Heart left ventricle (tissue), 16 donors: ENCODE results near the gene FAAP100. TPM values are rescaled to one million over a fixed set of nuclear protein-coding genes. Genes with fewer than 3 reads are reported as not detected.
A peak's percentile ranks its signal among the peaks of the same experiment; 100 is the strongest.
"Not testable (repeated sequence)": the region's sequence is repeated elsewhere in the genome, so short reads cannot be mapped to it uniquely, and the experiment has no call there.

ENCODE experiments used
- ATAC-seq, 4 donors: fragments of 200-7000 bp; cut with Tn5 transposase; one replicate each; pipeline ENCODE4 v1.9.1; 2020 to 2022; ENCODE audit warnings: moderate library complexity in 4 of 4, mild to moderate bottlenecking in 3 of 4, moderate number of reproducible peaks in 1 of 4
- DNase-seq, 5 donors: peaks; one replicate each; pipeline ENCODE4 v3.0.0-alpha.2; 2020
- H3K27ac ChIP-seq, 12 donors: fragments of 200-600 bp; sonication (generic) in 4 of 12; one replicate each; pipeline versions ENCODE4 v1.5.0 to v1.8.0; 2016 to 2022; ENCODE audit warnings: mild to moderate bottlenecking in 2 of 12
- H3K27me3 ChIP-seq, 9 donors: fragments of 200-600 bp; sonication (generic) in 2 of 9; one replicate each; pipeline versions ENCODE4 v1.5.1 to v1.8.0; 2016 to 2022; ENCODE audit warnings: mild to moderate bottlenecking in 3 of 9
- H3K36me3 ChIP-seq, 9 donors: fragments of 200-600 bp; sonication (generic) in 2 of 9; one replicate each; pipeline versions ENCODE4 v1.5.0 to v1.8.0; 2018 to 2022; ENCODE audit warnings: mild to moderate bottlenecking in 2 of 9
- H3K4me1 ChIP-seq, 12 donors: fragments of 200-600 bp; sonication (generic) in 4 of 12; one replicate each; pipeline versions ENCODE4 v1.5.0 to v1.8.0; 2016 to 2022; ENCODE audit warnings: mild to moderate bottlenecking in 3 of 12
- H3K4me3 ChIP-seq, 12 donors: fragments of 200-600 bp; sonication (generic) in 4 of 12; one replicate each; pipeline versions ENCODE4 v1.5.0 to v1.8.0; 2017 to 2022; ENCODE audit warnings: mild to moderate bottlenecking in 9 of 12, moderate library complexity in 4 of 12
- H3K9me3 ChIP-seq, 12 donors: fragments of 200-600 bp; sonication (generic) in 4 of 12; one replicate each; pipeline versions ENCODE4 v1.5.0 to v1.8.0; 2016 to 2022; ENCODE audit warnings: mild to moderate bottlenecking in 1 of 12
- POLR2A ChIP-seq, 2 donors: fragments of 450-650 bp; IDR thresholded peaks; one replicate each; pipeline ENCODE4 v1.6.1; 2017; ENCODE audit warnings: antibody characterized with exemption in 2 of 2, mild to moderate bottlenecking in 2 of 2, moderate library complexity in 2 of 2
- WGBS, 4 donors: extraction: QIAGEN DNeasy Blood & Tissue Kit in 2 of 4; methylation state at CpG; one replicate each; pipeline versions ENCODE4 v1.1.5 to v1.1.7; 2013 to 2018; 5-methylcytosine and 5-hydroxymethylcytosine counted together
- intact Hi-C, 10 donors: fragments of 100-400 bp; cut with DNase I; formaldehyde crosslinking; loops; one replicate each; pipeline versions ENCODE4 v1.11.1 to v1.14.2; 2022
- polyA plus RNA-seq, 2 donors: library from polyadenylated mRNA; stranded (reverse); fragments of 200-250 nt; gene quantifications; one replicate each; pipeline ENCODE4 v1.2.3, GENCODE V29; 2013
- total RNA-seq, 9 donors: library from RNA; depleted of rRNA in 2 of 9; stranded (reverse); fragments of >200 nt in 2 of 9; fragmentation: NEBNext Ultra II Directional in 3 of 9; extraction: Animal tissue kit (Norgen Biotek cat#: 25700) in 3 of 9; gene quantifications; one replicate each; pipeline versions ENCODE4 v1.1.0 to v1.2.4, GENCODE V29; 2016 to 2023
- TF ChIP-seq, protein P1 (sequence below), 12 donors: fragments of 200-600 bp; sonication (generic) in 4 of 12; IDR thresholded peaks; one replicate each; pipeline versions ENCODE4 v1.5.0 to v1.8.0; 2018 to 2022; ENCODE audit warnings: antibody characterized with exemption in 12 of 12, mild to moderate bottlenecking in 5 of 12
- donor health status: ischemic (EF 13 %, LVEDD 7.1; RV severe dilation, severe dysfunction).
- donor health status: healthy with polysubstance abuse.
- donor health status: DM: no; HTN: yes; CAD: no.
- donor health status: DM: no; HTN: no; CAD: no.
- donor health status: ischemic (EF 25% LVEDD 6.9; RV normal size, moderate dysfunction).
- donor health status: ischemic (EF 25% LVEDD 5.7; RV mildly dilated, moderate dysfunction).
- donor health status: healthy.
- donor health status: DM: yes; HTN: yes; CAD: no.
- donor health status: ischemic (EF 35%, LVEDD 5.7; RV mildly dilated, moderate dysfunction).
- donor health status: nonischemic (EF 11% LVEDD 7.7; RV severe dilation, severe dysfunction).
- donor health status: DM: yes; HTN: yes; CAD: no.
- donor health status: PGD.
- donor health status: ischemic (EF 29% LVEDD 5.4; RV normal size, mild dysfunction).
- donor health status: nonischemic (EF 23%, LVEDD 6.1; RV moderate dilation, normal function).

Gene FAAP100
- total and polyA plus RNA-seq, 11 donors, result 10.1 to 21.6 (median 16.6) TPM

DNA sequence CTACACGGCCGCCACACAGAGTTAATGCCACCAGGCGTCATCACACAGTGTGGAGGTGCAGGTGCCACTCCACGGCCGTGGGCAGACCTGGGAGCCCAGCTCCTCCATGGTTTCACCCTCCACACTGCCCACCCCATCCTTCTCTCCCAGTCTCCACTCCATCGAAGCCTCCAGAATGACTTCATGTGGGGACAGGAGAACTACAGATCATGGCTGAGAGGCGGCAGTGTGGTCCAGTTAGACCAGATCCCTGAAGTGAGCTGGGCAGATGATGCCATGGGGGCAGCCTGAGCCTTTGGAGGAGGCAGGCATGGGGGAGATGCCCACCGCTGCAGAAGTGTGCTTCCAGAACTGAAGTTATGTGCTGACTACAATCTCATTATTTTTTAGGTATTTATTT is 38.0 kb upstream of the FAAP100 start:
- no peak for TF ChIP-seq POLR2A (IDR thresholded peaks at IDR 0.05)
- TF ChIP-seq, protein P1, sequence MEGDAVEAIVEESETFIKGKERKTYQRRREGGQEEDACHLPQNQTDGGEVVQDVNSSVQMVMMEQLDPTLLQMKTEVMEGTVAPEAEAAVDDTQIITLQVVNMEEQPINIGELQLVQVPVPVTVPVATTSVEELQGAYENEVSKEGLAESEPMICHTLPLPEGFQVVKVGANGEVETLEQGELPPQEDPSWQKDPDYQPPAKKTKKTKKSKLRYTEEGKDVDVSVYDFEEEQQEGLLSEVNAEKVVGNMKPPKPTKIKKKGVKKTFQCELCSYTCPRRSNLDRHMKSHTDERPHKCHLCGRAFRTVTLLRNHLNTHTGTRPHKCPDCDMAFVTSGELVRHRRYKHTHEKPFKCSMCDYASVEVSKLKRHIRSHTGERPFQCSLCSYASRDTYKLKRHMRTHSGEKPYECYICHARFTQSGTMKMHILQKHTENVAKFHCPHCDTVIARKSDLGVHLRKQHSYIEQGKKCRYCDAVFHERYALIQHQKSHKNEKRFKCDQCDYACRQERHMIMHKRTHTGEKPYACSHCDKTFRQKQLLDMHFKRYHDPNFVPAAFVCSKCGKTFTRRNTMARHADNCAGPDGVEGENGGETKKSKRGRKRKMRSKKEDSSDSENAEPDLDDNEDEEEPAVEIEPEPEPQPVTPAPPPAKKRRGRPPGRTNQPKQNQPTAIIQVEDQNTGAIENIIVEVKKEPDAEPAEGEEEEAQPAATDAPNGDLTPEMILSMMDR (IDR thresholded peaks at IDR 0.05), result no peak
- intact Hi-C loops, result no loop called here
- peak in 1 of 5 donors; percentile 6 for DNase-seq
- peaks cover 0 to 15% (median 0%) of the 10 kb centered on the region in 12 donors for H3K4me1 ChIP-seq
- no peak overlapping the region for H3K4me3 ChIP-seq
- H3K27me3 ChIP-seq, result no peaks in the 10 kb centered on the region
- ATAC-seq, result no peak
- WGBS, 4 donors, result 91 to 96% (median 93%) methylated on average over 8 of the region's 8 CpGs
- H3K27ac ChIP-seq, result no peak overlapping the region
- H3K9me3 ChIP-seq, result no peaks in the 10 kb centered on the region
- peaks cover 0 to 100% (median 99%) of the 10 kb centered on the region in 9 donors for H3K36me3 ChIP-seq

DNA sequence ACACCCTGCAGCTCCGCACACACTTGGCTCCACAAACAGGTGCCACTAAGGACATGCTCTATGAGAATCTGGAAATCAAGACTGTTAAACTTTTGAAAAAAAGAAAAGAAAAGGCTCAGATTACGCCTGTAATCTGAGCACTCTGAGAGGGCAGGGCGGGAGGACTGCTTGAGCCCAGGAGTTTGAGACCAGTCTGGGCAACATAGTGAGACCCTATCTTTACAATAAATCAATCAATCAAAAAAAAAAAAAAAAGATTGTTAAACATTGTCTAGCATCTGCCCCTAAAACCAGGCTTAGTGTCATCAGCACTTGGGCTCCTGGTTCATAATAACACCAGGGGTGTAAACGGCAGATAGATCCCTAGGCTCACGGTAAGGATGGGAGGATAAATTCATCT is 37.5 kb upstream of the FAAP100 start:
- intact Hi-C loops, result no loop called here
- Histone ChIP-seq H3K27me3 (no peaks in the 10 kb centered on the region), H3K9me3 (no peaks in the 10 kb centered on the region), H3K4me3 (no peak overlapping the region), H3K27ac (no peak overlapping the region), H3K4me1 (peaks cover 0 to 15% (median 0%) of the 10 kb centered on the region in 12 donors), H3K36me3 (peaks cover 0 to 100% (median 99%) of the 10 kb centered on the region in 9 donors)
- WGBS, 4 donors, result 90 to 95% (median 93%) methylated on average over 5 of the region's 5 CpGs
- TF ChIP-seq, protein P1 (IDR thresholded peaks at IDR 0.05), result no peak
- TF ChIP-seq POLR2A (IDR thresholded peaks at IDR 0.05), result no peak
- DNase-seq (no peak), ATAC-seq (no peak)

DNA sequence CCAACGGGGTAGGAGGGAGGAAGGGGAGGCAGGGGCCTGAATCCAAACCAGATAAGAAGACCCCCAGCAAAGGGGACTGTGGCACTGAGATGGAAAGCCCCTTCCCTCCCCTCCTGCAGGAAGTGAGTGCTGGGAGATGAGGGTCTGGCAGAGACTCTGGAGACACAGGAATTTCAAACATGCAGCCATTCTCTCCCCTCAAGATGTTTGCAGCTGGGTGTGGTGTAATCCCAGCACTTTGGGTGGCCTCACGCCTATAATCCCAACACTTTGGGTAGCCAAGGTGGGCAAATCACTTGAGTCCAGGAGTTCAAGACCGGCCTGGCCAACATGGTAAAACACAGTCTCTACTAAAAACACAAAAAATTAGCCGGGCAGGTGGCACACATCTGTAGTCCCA is 33.9 kb upstream of the FAAP100 start:
- H3K4me3 ChIP-seq, result no peak overlapping the region
- no peaks in the 10 kb centered on the region for H3K9me3 ChIP-seq
- peaks cover 0 to 6% (median 0%) of the 10 kb centered on the region in 12 donors for H3K4me1 ChIP-seq
- intact Hi-C loops, result no loop called here
- DNase-seq (peak in 1 of 5 donors; percentile 11), ATAC-seq (no peak)
- no peak overlapping the region for H3K27ac ChIP-seq
- TF ChIP-seq POLR2A (IDR thresholded peaks at IDR 0.05), result no peak
- TF ChIP-seq, protein P1 (IDR thresholded peaks at IDR 0.05), result no peak
- H3K36me3 ChIP-seq, result peaks cover 0 to 99% (median 97%) of the 10 kb centered on the region in 9 donors
- H3K27me3 ChIP-seq, result no peaks in the 10 kb centered on the region
- WGBS, 4 donors, result 80 to 87% (median 84%) methylated on average over 4 of the region's 4 CpGs

DNA sequence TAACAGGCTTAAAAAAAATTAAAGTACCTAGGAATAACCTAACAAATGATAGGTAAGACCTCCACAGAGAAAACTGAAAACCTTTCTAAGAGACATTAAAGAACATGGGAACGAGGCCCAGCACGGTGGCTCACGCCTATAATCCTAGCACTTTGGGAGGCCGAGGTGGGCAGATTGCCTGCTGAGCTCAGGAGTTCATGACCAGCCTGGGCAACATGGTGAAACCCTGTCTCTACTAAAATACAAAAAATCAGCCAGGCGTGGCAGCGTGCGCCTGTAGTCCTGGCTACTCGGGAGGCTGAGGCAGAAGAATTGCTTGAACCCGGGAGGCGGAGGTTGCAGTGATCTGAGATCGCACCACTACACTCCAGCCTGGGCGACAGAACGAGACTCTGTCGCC is 32.6 kb upstream of the FAAP100 start:
- Histone ChIP-seq H3K36me3 (peaks cover 0 to 97% (median 91%) of the 10 kb centered on the region in 9 donors), H3K4me1 (peaks cover 0 to 17% (median 7%) of the 10 kb centered on the region in 12 donors)
- peak in 1 of 5 donors; percentile 1 for DNase-seq
- H3K9me3 ChIP-seq, ATAC-seq, H3K27me3 ChIP-seq, H3K27ac ChIP-seq, H3K4me3 ChIP-seq, intact Hi-C loops: not testable (repeated sequence)
- 94 to 97% (median 96%) methylated on average over 14 of the region's 14 CpGs for WGBS, 4 donors
